HG02798 (cell line): Measurements from ENCODE around the gene SULT4A1.

ENCODE experiments used
- ATAC-seq: cut with Tn5 transposase; IDR thresholded peaks from one replicate; pipeline ENCODE4 v1.9.1; 2021; ENCODE audit warnings: mild to moderate bottlenecking; ENCODE audit not compliant: unreplicated experiment, poor library complexity

Gene SULT4A1

DNA sequence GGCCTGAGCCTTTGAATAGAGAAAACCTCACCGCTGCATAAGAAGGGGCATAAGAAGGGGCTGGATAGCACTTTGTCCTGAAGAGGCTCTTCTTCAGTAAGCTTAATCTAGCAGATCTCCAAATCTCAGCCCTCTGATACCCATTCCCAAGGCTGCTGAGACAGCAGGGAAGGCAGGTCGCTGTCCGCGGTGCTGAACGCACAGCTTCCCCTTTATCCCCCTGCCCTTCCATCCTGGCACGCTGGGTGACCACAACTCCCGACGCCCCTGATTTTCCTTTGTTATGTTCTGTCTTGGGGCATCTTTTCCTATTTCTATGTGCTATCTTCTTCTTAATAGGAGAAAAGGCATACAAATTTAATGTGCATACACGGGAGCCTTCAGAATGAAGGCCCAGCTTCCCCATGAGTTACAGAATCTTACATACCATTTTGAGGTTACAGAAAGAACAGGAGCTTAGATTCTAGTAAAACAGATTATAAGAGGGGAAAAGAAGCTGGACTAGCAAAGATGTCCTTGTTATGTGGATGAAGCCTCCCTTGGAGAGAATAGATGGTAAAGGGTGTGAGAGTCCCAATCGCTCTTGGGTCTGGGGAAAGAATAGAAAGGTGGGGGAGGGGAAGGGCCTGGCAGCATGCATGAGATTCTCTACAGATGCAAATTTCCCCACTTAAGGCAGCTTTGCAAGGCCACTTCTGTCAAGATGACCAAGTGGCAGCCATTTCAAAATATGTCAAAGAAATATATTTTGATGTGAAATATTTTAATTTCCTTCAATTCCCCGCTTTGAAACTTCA, 5.7 kb upstream of the SULT4A1 start:
- no peak for ATAC-seq

DNA sequence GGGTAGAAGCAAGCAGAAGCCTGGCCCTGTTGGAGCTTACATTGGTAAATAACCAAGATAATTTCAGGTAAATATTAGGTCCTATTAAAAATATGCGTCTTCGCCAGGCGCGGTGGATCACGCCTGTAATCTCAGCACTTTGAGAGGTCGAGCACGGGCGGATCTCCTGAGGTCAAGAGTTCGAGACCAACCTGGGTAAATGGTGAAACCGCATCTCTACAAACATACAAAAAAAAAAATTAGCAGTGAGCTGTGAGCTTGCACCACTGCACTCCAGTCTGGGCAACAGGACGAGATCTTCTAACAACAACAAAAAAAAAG, 529 bp upstream of the SULT4A1 start:
- no peak for ATAC-seq

DNA sequence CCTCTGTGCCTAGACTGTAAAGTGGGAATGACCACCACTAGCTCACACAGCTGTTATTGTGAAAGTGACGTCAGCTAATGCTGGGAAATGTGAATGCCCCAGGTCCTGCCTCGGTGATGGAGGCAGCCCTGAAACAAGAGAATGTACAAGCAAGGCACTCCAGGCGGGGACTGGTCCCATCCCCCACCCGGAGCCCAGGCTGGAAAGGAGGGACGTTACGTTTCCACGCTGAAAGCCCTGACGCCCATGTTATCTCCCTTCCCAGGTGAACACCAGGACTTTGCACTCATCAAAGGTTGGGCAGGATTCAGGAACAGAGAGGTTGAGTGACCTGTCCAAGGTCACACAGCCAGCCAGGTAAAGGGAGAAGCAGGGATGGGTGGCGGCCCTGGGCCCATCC, 784 bp downstream of the SULT4A1 start:
- no peak for ATAC-seq

GRCh38 chr22:43860831-43861230, 1.5 kb downstream of the SULT4A1 start:
- no peak for ATAC-seq

- no peak for ATAC-seq
These were observed 2.2 kb downstream of the SULT4A1 start for GRCh38 chr22:43860126-43860525.

- no peak for ATAC-seq
These were observed 2.7 kb downstream of the SULT4A1 start for GRCh38 chr22:43859621-43860020.

DNA sequence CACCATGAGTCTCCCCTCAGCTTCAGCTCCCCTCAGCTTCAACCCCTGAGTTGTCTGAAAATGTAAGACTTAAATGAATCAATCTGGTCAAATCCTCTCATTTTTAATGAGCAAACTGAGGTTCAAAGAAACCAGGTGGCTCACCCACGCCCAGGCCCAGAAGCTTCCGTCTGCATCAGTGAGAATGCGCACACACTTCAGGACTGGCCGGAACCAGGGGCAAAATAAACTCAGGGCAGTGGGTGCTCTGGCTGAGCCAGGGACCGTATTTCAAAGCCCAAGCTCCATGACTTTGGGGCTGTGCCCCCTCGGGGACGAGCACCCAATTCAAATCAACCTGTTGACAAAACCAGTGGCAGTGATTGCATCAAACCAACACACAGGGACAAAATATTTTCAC, 3.1 kb downstream of the SULT4A1 start:
- ATAC-seq = no peak

DNA sequence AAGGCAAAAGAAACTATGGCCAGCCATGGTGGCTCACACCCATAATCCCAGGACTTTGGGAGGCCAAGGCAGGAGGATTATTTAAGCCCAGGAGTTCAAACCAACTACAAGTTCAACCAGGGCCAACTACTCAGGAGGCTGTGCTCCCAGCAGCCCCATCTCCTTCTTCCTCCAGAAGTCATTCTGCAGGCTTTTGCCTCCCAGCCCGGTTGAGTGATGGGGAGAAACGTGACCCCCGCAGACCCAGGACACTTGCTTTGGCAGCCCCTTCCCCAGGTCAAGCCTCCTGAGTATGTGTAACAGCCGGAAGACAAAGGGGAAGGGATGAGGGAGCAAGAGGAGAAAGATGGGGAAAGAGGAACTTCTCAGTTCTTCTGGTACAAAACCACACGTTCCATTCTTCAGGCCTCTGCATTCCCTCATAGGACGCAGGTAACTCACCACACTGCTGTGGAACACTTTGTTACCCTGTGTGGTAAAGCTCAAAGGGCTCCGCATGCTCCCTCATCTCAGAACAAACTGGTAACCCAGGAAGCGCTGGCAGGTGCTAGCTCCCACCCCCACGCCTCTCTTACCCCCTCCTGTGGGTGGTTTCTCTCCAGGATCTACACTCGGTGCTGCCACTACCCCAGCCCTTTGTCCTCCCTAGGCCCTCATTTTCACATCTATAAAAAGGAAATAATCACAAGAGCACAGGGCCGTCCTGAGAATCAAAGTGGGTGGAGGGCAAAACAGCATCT, 4.0 kb downstream of the SULT4A1 start:
- no peak for ATAC-seq

DNA sequence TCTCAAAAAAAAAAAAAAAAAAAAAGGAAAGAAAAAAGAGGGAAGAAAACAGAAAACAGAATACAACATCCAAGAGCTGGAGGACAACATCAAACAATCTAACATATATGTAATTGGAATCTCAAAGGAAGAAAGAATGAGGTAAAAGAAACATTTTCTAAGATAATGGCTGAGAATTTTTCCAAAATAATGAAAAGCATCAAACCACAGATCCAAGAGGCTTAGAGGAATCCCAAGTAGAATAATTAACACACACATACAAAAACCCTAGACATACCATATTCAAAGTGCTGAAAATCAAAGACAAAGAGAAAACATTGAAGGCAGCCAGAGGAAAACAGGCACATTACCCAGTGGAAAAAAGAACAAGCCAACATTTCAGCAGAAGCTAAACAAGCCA, 4.9 kb downstream of the SULT4A1 start:
- ATAC-seq = no peak

DNA sequence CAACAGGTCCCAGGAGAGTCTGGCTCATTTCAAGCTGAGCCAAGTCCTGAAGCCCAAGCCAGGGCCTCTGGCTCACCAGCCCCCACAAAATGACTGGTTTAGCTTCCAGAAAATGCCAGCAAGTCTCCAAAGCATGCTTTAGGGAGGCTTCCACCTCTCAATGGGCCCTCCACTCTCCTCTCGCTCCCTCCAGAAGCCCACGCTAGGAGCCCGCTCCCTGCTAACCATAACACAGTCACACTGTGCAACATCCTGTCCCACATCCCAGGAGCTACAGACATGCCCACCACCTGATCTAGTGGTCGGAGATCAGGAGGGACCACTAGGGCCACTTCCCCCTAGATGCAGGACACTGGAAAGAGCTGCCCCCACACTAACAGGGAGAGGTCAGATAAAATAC, 6.9 kb downstream of the SULT4A1 start:
- no peak for ATAC-seq

- no peak for ATAC-seq
These were observed 7.5 kb downstream of the SULT4A1 start for GRCh38 chr22:43854786-43855271.

GRCh38 chr22:43854121-43854785, 8.1 kb downstream of the SULT4A1 start:
- ATAC-seq = no peak

DNA sequence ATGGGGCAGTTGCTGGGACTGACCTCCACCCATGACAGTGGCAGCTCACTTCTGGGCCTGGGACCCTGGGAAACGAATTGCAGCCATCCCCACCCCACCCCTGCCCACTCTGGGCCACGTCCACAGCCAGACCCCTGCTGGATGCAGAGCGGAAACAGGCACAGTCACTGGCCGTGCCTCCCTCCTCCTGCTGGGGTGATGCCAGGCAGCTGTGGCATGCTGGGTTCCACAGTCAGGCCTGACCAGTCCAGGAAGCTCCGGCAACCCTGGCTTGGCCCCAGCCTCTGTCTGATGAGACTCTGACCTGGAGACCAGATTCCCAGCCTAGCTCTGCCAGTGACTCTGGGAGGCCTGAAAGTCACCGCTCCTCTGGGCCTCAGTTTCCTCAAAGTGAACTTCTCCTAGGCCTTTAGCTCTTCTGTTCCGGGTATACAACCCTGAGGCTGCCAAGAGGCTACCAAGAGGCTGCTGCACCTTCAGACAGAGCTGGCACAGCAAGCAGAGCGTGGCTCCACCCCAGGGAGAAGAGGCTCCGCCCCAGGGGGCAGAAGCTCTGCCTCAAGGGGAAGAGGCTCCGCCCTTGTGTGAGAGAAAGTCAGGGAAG, 8.9 kb downstream of the SULT4A1 start:
- no peak for ATAC-seq

- ATAC-seq = no peak
These were observed 9.6 kb downstream of the SULT4A1 start for GRCh38 chr22:43852573-43853327.

DNA sequence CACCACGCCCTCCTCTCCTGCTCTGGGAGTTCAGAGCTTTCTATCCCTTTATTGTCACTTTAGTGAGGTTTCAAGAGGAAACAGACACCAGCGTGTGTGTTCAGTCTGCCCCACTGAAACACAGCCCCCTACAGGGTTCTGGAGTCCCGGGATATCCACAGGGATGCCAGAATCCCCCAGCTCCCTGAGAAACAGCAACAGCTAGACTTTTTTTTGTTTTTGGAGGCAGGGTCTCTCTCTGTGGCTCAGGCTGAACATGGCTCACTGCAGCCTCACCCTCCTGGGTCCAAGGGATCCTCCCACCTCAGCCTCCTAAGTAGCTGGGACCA, 10.4 kb downstream of the SULT4A1 start:
- no peak for ATAC-seq

- no peak for ATAC-seq
These were observed 11.0 kb downstream of the SULT4A1 start for GRCh38 chr22:43851058-43851978.

DNA sequence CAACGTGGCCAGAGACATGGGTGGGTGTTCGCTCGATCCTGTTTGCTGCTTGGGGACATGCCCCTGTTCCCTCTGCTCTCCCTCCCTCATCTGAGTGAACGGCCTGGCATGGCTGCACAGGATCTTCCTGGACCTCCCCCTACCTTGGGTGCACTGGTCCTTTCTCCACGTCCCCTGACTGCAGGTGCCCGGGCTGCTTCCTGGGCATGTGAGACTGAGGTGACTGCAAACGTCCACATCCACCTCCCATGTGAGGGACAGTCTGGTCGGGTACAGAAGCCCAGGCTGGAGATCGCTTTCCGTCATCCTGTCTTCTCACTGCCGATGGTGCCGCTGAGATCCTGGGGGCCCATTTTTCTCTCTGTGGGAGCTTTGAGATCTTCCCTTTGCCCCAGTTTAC, 11.8 kb downstream of the SULT4A1 start:
- no peak for ATAC-seq

DNA sequence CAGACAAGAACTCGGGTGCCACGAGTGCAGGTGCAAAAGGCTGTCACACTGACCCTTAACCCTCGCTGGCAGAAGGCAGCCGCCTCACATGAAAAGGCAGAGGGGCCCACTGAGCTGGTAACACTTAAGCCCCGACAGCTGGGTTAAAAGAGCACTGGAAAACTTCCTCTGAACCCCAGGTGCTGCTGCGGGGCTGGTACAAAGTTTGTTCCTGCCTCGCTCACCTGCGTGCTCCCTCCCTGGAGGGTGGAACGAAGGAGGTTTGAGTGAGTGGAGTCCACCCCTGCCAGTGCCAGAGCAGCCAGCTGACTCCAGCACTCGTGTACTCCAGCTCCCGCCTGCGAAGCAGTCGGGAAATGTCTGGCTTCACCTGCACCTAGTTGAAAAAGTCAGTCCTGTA, 12.6 kb downstream of the SULT4A1 start:
- no peak for ATAC-seq
